ENCODE measurements around the gene RIN3.

RIN3 gene

GRCh38 chr14:92719890-92720323, 206.3 kb downstream of the RIN3 start:
- DNase-seq (ENCODE audit: extremely low spot score, insufficient read length, low read depth) (no peak), FAIRE-seq (no peak)

GRCh38 chr14:92724516-92725340, 211.1 kb downstream of the RIN3 start:
- FAIRE-seq (no peak), DNase-seq (ENCODE audit: extremely low spot score, insufficient read length, low read depth) (no peak)

GRCh38 chr14:92726135-92726932, 212.8 kb downstream of the RIN3 start:
- no peak for FAIRE-seq
- no peak for DNase-seq (ENCODE audit: extremely low spot score, insufficient read length, low read depth)

- no peak for FAIRE-seq
- DNase-seq (ENCODE audit: extremely low spot score, insufficient read length, low read depth) = no peak
Measured at GRCh38 chr14:92726933-92727262, 213.3 kb downstream of the RIN3 start.

- DNase-seq (ENCODE audit: extremely low spot score, insufficient read length, low read depth) (no peak), FAIRE-seq (peak; percentile 73)
Measured at GRCh38 chr14:92728759-92729364, 215.3 kb downstream of the RIN3 start.

GRCh38 chr14:92729634-92730358, 216.2 kb downstream of the RIN3 start:
- DNase-seq (ENCODE audit: extremely low spot score, insufficient read length, low read depth) (no peak), FAIRE-seq (peak; percentile 87)

GRCh38 chr14:92731622-92732115, 218.1 kb downstream of the RIN3 start:
- DNase-seq (ENCODE audit: extremely low spot score, insufficient read length, low read depth) (no peak), FAIRE-seq (no peak)

GRCh38 chr14:92733007-92733406, 219.4 kb downstream of the RIN3 start:
- FAIRE-seq (no peak), DNase-seq (ENCODE audit: extremely low spot score, insufficient read length, low read depth) (no peak)

- FAIRE-seq (no peak), DNase-seq (ENCODE audit: extremely low spot score, insufficient read length, low read depth) (no peak)
Measured at GRCh38 chr14:92734618-92735017, 221.0 kb downstream of the RIN3 start.

- no peak for DNase-seq (ENCODE audit: extremely low spot score, insufficient read length, low read depth)
- FAIRE-seq = no peak
Measured at GRCh38 chr14:92735344-92735743, 221.8 kb downstream of the RIN3 start.

- FAIRE-seq = peak; percentile 59
- no peak for DNase-seq (ENCODE audit: extremely low spot score, insufficient read length, low read depth)
Measured at GRCh38 chr14:92737206-92737605, 223.6 kb downstream of the RIN3 start.

GRCh38 chr14:92737619-92738188, 224.1 kb downstream of the RIN3 start:
- DNase-seq (ENCODE audit: extremely low spot score, insufficient read length, low read depth) (no peak), FAIRE-seq (no peak)

Data from GM18507 (cell line).